Measurements from ENCODE around the gene BRICD5. TPM values are rescaled to one million over a fixed set of nuclear protein-coding genes. Genes with fewer than 3 reads are reported as not detected.
A peak's percentile ranks its signal among the peaks of the same experiment; 100 is the strongest.

The BRICD5 gene
- total and polyA plus RNA-seq, 5 donors, result 3.4 to 11.0 (median 7.3) TPM

GRCh38 chr16:2230376-2230775 is 19.7 kb upstream of the BRICD5 start:
- intact Hi-C loops (cut with DNase I), result no loop called here
- Histone ChIP-seq H3K27ac (ENCODE audit: low read length) (no peak overlapping the region), H3K4me1 (ENCODE audit: control insufficient read depth, insufficient read depth, low read length) (no peaks in the 10 kb centered on the region), H3K4me3 (ENCODE audit: low read length) (no peak overlapping the region), H3K9me3 (ENCODE audit: control insufficient read depth, low read length) (no peaks in the 10 kb centered on the region), H3K27me3 (ENCODE audit: control insufficient read depth, insufficient read depth) (no peaks in the 10 kb centered on the region)
- DNase-seq (no peak), ATAC-seq (no peak)
- WGBS, result 92% methylated on average over 13 of the region's 13 CpGs

DNA sequence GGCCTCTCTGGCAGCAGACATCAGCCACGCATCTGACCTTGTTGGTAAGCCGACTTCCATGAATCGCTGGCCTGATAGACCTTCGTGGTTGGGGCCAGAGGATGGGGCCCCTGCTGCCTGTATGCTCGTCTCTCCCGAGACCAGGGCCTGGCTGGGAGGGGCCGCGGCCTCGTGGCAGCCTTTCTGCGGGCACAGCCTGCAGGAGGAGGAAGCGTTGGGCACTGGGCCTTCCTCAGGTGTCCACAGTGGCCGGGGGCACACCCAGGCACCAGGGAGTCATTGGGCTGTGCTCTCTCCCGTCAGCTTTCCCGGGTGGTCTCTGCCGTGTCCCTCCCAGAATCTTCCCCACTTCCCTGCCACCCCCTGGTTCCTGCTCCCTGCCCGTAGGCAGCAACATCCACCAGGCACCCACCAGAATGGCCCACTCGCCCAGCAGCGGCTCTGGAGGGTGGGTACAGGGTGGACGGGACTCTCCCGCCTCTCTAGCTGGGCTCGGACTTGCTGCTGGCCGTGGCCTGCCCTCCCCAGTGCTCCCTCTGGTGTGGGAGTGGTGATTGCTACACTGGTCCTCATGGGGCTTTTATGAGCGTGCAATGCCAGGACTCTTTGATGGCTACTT is 19.1 kb upstream of the BRICD5 start:
- Histone ChIP-seq H3K27me3 (ENCODE audit: control insufficient read depth, insufficient read depth) (no peaks in the 10 kb centered on the region), H3K4me3 (ENCODE audit: low read length) (no peak overlapping the region), H3K27ac (ENCODE audit: low read length) (no peak overlapping the region), H3K4me1 (ENCODE audit: control insufficient read depth, insufficient read depth, low read length) (no peaks in the 10 kb centered on the region), H3K9me3 (ENCODE audit: control insufficient read depth, low read length) (no peaks in the 10 kb centered on the region)
- 89% methylated on average over 23 of the region's 23 CpGs for WGBS
- ATAC-seq (no peak), DNase-seq (no peak)
- intact Hi-C loops (cut with DNase I), result no loop called here

- H3K27me3 ChIP-seq (ENCODE audit: control insufficient read depth, insufficient read depth), result no peaks in the 10 kb centered on the region
- no peak overlapping the region for H3K4me3 ChIP-seq (ENCODE audit: low read length)
- no peak for DNase-seq
- WGBS, result 89% methylated on average over 12 of the region's 12 CpGs
- no peaks in the 10 kb centered on the region for H3K9me3 ChIP-seq (ENCODE audit: control insufficient read depth, low read length)
- H3K27ac ChIP-seq (ENCODE audit: low read length), result no peak overlapping the region
- no peak for ATAC-seq
- H3K4me1 ChIP-seq (ENCODE audit: control insufficient read depth, insufficient read depth, low read length), result no peaks in the 10 kb centered on the region
- intact Hi-C loops (cut with DNase I), result no loop called here
Observed at GRCh38 chr16:2229091-2229490, 18.4 kb upstream of the BRICD5 start.

GRCh38 chr16:2228161-2228824 is 17.6 kb upstream of the BRICD5 start:
- intact Hi-C loops (cut with DNase I), result no loop called here
- Histone ChIP-seq H3K27ac (ENCODE audit: low read length) (no peak overlapping the region), H3K4me3 (ENCODE audit: low read length) (no peak overlapping the region), H3K9me3 (ENCODE audit: control insufficient read depth, low read length) (no peaks in the 10 kb centered on the region), H3K4me1 (ENCODE audit: control insufficient read depth, insufficient read depth, low read length) (no peaks in the 10 kb centered on the region), H3K27me3 (ENCODE audit: control insufficient read depth, insufficient read depth) (no peaks in the 10 kb centered on the region)
- DNase-seq (no peak), ATAC-seq (no peak)
- 87% methylated on average over 25 of the region's 25 CpGs for WGBS

DNA sequence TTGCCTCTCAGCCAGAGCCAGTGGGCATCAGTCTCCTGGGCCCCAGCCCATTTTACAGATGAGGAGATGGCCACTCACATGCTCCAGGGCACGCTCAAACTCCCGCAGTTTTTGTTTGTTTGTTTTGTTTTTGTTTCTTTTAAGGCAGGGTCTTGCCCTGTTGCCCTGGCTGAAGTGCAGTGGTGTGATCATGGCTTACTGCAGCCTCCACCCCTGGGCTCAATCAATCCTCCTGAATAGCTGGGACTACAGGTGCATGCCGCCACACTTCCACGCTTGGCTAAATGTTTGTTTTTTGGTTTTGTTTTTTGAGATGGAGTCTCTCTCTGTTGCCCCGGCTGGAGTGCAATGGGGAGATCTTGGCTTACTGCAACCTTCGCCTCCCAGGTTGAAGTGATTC is 16.3 kb upstream of the BRICD5 start:
- H3K9me3 ChIP-seq (ENCODE audit: control insufficient read depth, low read length), result no peaks in the 10 kb centered on the region
- intact Hi-C loops (cut with DNase I), result no loop called here
- no peak for ATAC-seq
- no peak for DNase-seq
- no peak overlapping the region for H3K27ac ChIP-seq (ENCODE audit: low read length)
- H3K4me3 ChIP-seq (ENCODE audit: low read length), result no peak overlapping the region
- no peaks in the 10 kb centered on the region for H3K27me3 ChIP-seq (ENCODE audit: control insufficient read depth, insufficient read depth)
- H3K4me1 ChIP-seq (ENCODE audit: control insufficient read depth, insufficient read depth, low read length), result no peaks in the 10 kb centered on the region
- WGBS, result 89% methylated on average over 6 of the region's 6 CpGs

GRCh38 chr16:2226245-2226793 is 15.7 kb upstream of the BRICD5 start:
- no peak overlapping the region for H3K27ac ChIP-seq (ENCODE audit: low read length)
- no peaks in the 10 kb centered on the region for H3K9me3 ChIP-seq (ENCODE audit: control insufficient read depth, low read length)
- no peaks in the 10 kb centered on the region for H3K27me3 ChIP-seq (ENCODE audit: control insufficient read depth, insufficient read depth)
- intact Hi-C loops (cut with DNase I), result no loop called here
- DNase-seq (no peak), ATAC-seq (no peak)
- no peaks in the 10 kb centered on the region for H3K4me1 ChIP-seq (ENCODE audit: control insufficient read depth, insufficient read depth, low read length)
- no peak overlapping the region for H3K4me3 ChIP-seq (ENCODE audit: low read length)
- WGBS, result 71% methylated on average over 9 of the region's 9 CpGs

GRCh38 chr16:2223942-2224486 is 13.4 kb upstream of the BRICD5 start:
- Histone ChIP-seq H3K27me3 (ENCODE audit: control insufficient read depth, insufficient read depth) (no peaks in the 10 kb centered on the region), H3K27ac (ENCODE audit: low read length) (peak overlapping the region; percentile 20), H3K4me3 (ENCODE audit: low read length) (peak overlapping the region; percentile 82), H3K4me1 (ENCODE audit: control insufficient read depth, insufficient read depth, low read length) (no peaks in the 10 kb centered on the region), H3K9me3 (ENCODE audit: control insufficient read depth, low read length) (no peaks in the 10 kb centered on the region)
- intact Hi-C loops (cut with DNase I), result loop anchor here in 1 of 4 donors (5.0 kb wide), 1 partner anchor 293 kb away; no protein-coding TSS in a partner anchor
- WGBS, result 6% methylated on average over 22 of the region's 22 CpGs
- DNase-seq (peak; percentile 49 to 82 (median 81)), ATAC-seq (peak; percentile 50 to 73)

DNA sequence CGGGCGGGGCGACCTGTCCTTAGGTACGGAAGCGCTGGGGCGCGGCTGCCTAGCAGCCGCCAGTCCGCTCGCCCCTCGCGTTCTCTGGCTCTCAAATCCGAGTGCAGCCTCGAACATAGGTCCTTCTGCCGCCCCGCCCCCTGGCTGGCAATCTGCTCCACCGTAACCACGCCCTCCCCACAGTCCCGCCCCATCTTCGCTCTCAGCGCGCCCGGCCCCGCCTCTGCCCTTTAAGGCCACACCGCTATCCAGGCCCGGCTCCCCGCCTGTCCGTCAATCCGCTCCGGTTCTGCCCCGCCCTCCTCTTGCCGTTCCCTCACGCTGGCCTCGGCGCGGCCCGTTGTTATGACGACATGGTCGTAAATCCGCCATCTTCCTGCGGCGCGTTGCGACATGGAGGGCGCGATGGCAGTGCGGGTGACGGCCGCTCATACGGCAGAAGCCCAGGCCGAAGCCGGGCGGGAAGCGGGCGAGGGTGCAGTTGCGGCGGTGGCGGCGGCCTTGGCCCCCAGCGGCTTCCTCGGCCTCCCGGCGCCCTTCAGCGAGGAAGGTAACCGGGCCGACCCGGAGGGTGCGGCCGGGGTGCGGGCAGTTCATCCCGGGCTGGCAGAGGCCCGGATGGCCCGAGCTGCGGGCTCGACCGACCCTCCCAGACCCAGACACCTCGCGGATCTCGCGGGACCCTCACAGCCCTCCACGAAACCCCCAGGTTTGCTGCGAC is 12.7 kb upstream of the BRICD5 start, which contains the start of gene E4F1:
Gene E4F1, plus strand, starts transcription at position 371 of the 721 bp plus-strand sequence. Its CDS starts 23 bp downstream, at position 394.
- intact Hi-C loops (cut with DNase I), result loop anchor here in 1 of 4 donors (5.0 kb wide), 1 partner anchor 294 kb away; no protein-coding TSS in a partner anchor
- WGBS, result under 1% methylated on average over 82 of the region's 82 CpGs
- H3K4me1 ChIP-seq (ENCODE audit: control insufficient read depth, insufficient read depth, low read length), result no peaks in the 10 kb centered on the region
- ATAC-seq (peak; percentile 99), DNase-seq (peak; percentile 100)
- H3K27ac ChIP-seq (ENCODE audit: low read length), result peak within 1 kb of the TSS; percentile 59
- no peaks in the 10 kb centered on the region for H3K9me3 ChIP-seq (ENCODE audit: control insufficient read depth, low read length)
- H3K27me3 ChIP-seq (ENCODE audit: control insufficient read depth, insufficient read depth), result no peaks in the 10 kb centered on the region
- peak within 1 kb of the TSS; percentile 82 for H3K4me3 ChIP-seq (ENCODE audit: low read length)

DNA sequence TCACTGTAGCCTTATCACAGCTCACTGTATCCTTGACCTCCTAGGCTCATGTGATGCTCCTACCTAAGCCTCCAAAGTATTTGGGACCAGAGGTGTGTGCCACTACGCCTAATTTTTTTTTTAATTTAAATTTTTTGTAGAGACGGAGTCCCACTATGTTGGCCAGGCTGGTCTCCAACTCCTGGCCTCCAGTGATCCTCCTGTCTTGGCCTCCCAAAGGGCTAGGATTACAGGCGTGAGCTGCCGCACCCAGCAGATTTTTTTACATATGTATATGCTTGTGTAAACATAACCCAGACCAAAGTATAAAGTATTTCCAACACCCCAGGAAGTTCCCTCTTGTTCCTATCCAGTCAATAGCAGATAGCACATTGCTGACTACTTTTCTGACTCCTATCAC is 5.7 kb upstream of the BRICD5 start:
- no peaks in the 10 kb centered on the region for H3K9me3 ChIP-seq (ENCODE audit: control insufficient read depth, low read length)
- H3K4me3 ChIP-seq (ENCODE audit: low read length), result no peak overlapping the region
- ATAC-seq (no peak), DNase-seq (no peak)
- H3K27ac ChIP-seq (ENCODE audit: low read length), result no peak overlapping the region
- H3K27me3 ChIP-seq (ENCODE audit: control insufficient read depth, insufficient read depth), result no peaks in the 10 kb centered on the region
- intact Hi-C loops (cut with DNase I), result no loop called here
- H3K4me1 ChIP-seq (ENCODE audit: control insufficient read depth, insufficient read depth, low read length), result peaks cover 12% of the 10 kb centered on the region
- WGBS, result 97% methylated on average over 4 of the region's 4 CpGs

GRCh38 chr16:2214719-2214968 is 4.0 kb upstream of the BRICD5 start, which contains the start of gene PGP:
Gene PGP (minus strand): TSS chr16:2214840. CDS start chr16:2214777, 63 bp downstream.
- peaks cover 12% of the 10 kb centered on the region for H3K4me1 ChIP-seq (ENCODE audit: control insufficient read depth, insufficient read depth, low read length)
- under 1% methylated on average over 48 of the region's 48 CpGs for WGBS
- H3K9me3 ChIP-seq (ENCODE audit: control insufficient read depth, low read length), result no peaks in the 10 kb centered on the region
- H3K27me3 ChIP-seq (ENCODE audit: control insufficient read depth, insufficient read depth), result no peaks in the 10 kb centered on the region
- H3K27ac ChIP-seq (ENCODE audit: low read length), result peak within 1 kb of the TSS; percentile 84
- DNase-seq, result no peak
- peak within 1 kb of the TSS; percentile 85 for H3K4me3 ChIP-seq (ENCODE audit: low read length)
- intact Hi-C loops (cut with DNase I), result no loop called here
- ATAC-seq, result peak; percentile 92
